GM21526 (cell line): ENCODE measurements around the gene FAM76A.
"Not testable (repeated sequence)": the region's sequence is repeated elsewhere in the genome, so short reads cannot be mapped to it uniquely, and the experiment has no call there.

Experiments used
- ATAC-seq: cut with Tn5 transposase; IDR thresholded peaks from one replicate; pipeline ENCODE4 v1.9.1; 2021; ENCODE audit warnings: moderate library complexity; ENCODE audit not compliant: unreplicated experiment, low FRiP score

Gene FAM76A

GRCh38 chr1:27773826-27774445 lies 48.2 kb downstream of the FAM76A start:
- peak; percentile 6 for ATAC-seq

DNA sequence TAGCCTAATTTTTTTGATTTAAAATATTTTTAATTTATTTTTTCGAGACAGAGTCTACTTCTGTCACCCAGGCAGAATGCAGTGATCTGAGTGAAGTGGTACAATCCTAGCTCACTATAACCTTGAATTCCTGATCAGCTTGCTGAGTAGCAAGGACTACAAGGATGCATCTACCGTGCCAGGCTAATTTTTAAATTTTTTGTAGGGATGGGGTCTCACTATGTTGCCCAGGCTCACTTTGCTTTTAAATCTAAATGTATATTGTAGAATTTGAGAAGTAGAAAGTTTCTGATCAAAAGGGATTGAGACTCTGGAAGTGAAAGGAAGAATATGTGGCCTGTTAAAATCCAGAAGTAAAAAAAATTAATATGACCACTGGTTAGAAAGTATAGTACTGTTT lies 48.9 kb downstream of the FAM76A start:
- ATAC-seq, result no peak

DNA sequence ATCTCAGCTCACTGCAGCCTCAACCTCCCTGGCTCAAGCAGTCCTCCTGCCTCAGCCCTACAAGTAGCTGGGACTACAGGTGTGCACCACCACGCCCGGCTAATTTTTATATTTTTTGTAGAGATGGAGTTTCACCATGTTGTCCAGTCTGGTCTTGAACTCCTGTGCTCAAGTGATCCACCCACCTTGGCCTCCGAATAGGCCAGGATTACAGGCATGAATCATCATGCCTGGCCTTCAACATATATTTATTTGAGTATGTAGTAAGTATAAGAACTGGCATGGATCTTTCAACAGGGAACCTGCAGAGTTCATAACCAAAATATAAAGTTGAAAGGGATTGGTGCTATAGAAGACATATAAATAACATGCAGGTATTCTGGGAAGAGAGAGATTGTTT lies 49.6 kb downstream of the FAM76A start:
- not testable (repeated sequence) for ATAC-seq

DNA sequence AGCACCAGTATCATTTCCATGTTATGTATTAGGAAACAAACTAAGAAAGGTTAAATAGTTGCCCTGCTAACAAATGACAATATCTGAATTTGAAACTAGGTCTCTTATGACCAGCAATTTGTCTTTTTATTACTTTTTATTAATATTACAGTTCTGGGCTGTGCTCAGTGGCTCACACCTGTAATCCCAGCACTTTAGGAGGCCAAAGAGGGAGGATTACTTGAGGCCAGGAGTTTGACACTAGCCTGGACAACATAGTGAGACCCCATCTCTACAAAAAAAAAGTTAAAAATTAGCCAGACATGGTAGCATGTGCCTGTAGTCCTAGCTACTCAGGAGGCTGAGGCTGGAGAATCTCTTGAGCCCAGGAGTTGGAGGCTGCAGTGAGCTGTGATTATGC lies 50.5 kb downstream of the FAM76A start:
- not testable (repeated sequence) for ATAC-seq

- ATAC-seq, result no peak
Measured at GRCh38 chr1:27778056-27778455, 52.3 kb downstream of the FAM76A start.

GRCh38 chr1:27779122-27779521 lies 53.4 kb downstream of the FAM76A start:
- no peak for ATAC-seq

DNA sequence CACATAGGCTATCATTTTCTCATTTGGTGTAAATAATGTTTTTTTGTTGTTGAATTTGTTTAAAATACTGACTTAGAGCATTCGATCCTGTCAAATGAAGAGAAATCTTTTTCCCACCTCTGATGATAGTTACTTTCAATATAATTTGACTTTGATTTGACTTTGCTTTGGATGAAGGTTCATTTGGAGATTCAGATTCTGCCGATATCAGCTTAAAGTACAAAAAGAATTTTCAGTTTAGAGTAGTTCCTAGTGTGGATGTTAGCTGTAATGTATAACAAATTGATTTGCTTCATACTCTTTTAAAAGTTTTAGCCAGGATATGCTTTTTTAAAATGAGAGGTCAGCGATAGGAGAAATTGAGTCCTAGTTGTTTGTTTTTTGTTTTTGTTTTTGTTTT lies 57.2 kb downstream of the FAM76A start:
- ATAC-seq, result no peak

DNA sequence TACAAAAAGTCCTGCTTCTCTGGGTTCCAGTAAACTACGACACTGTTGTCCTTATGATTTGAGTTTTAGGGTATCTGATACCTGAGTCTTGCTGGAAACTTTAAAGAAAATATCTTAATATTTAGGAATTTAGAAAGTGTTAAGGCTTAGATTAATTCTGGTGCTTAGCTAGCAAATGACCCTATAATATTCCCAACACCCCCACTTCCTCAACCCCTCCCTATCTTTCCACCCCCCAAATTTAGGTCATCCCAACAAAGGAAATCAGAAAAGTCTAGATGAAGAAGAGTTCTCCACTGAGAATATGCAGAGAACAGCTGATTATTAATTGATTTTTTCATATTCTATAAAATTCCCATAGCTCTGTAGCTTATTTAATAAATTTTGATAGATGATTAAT lies 58.9 kb downstream of the FAM76A start:
- ATAC-seq, result no peak

- no peak for ATAC-seq
Measured at GRCh38 chr1:27785781-27786455, 60.2 kb downstream of the FAM76A start.

- no peak for ATAC-seq
Measured at GRCh38 chr1:27787895-27788294, 62.1 kb downstream of the FAM76A start.

GRCh38 chr1:27789540-27790041 lies 63.8 kb downstream of the FAM76A start:
- ATAC-seq, result no peak

GRCh38 chr1:27790270-27790669 lies 64.5 kb downstream of the FAM76A start:
- ATAC-seq, result not testable (repeated sequence)

DNA sequence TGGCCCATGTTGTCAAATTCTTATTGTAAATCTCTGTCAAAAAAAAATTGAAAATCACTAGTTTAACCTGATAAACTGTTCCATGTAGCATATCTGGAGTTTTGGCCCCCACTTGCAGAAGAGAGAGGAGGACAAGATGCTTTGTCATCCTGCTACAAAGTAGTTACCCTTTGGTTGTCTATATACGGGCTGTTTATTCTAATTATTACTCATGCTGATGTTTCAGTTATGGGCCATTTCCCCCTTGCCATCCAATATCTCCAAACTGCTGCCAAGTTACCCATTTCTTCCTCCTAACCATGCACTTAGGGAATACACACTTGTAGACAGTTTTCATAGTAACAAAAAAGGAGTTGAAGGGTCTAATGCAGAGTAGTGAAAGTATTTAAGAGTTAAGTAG lies 69.8 kb downstream of the FAM76A start:
- ATAC-seq, result no peak

DNA sequence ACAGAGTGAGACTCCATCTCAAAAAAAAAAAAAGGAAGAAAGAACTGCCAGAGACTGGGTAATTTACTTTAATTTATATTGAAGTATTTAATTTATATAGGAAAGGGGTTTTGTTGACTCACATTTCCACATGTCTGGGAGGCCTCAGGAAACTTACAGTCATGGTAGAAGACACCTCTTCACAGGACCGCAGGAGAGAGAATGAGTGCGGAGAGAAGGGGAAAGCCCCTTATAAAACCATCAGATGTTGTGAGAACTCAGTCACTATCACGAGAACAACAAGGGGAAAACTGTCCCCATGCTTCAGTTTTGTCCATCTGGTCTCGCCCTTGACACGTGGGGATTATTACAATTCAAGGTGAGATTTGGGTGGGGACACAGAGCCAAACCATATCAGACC lies 79.0 kb downstream of the FAM76A start:
- ATAC-seq, result no peak

- no peak for ATAC-seq
Measured at GRCh38 chr1:27806758-27807157, 81.0 kb downstream of the FAM76A start.

- ATAC-seq, result no peak
Measured at GRCh38 chr1:27807385-27807784, 81.6 kb downstream of the FAM76A start.

DNA sequence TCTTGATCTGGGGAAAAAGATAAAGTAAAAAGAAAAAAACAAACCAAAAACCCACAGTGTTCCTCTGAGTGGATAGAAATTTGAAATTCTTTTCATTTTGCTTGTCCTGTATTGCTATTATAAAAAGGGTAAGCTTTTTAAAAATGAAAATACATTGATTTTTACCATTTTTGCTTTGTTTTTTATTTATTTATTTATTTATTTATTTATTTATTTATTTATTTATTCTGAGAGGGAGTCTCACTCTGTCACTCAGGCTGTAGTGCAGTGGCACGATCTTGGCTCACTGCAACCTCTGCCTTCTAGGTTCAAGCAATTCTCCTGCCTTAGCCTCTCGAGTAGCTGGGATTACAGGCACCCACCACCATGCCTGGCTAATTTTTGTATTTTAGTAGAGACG lies 82.4 kb downstream of the FAM76A start:
- ATAC-seq, result not testable (repeated sequence)

DNA sequence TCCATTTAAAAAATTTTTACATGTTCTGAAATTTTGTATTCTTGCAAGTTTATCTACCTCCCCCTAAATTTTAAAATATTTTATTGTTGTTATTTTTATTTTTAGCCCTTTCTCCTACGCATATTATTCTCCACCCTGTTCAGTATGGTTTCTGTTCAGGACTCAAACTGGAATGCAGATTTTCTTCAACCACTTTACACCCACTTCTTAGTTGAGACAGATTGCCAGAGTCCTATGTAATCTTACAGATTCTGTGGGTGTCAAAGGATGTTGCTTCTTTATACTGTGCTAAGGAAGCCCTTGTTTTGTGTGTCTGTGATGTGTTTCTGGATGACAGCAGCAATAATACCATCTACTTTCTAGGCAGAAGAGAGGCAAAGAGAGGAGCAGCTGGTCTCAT lies 84.1 kb downstream of the FAM76A start:
- no peak for ATAC-seq

GRCh38 chr1:27811741-27812500 lies 86.2 kb downstream of the FAM76A start:
- ATAC-seq, result no peak
